DOHH2 (cell line): ENCODE results near the gene EXTL1.

ENCODE experiments used
- H3F3A ChIP-seq: fragments of 200-600 bp; sonication (generic), shearing (Covaris generic); 2 replicates; pipeline ENCODE4 v1.6.0; 2016; ENCODE audit warnings: antibody characterized with exemption, mild to moderate bottlenecking; ENCODE audit not compliant: control insufficient read depth, insufficient read depth
- H3K27ac ChIP-seq: fragments of 200-600 bp; sonication (generic); 2 replicates; pipeline ENCODE4 v1.5.1; 2014; ENCODE audit warnings: low read depth, mild to moderate bottlenecking, low read length, moderate library complexity
- H3K27me3 ChIP-seq: fragments of 200-600 bp; sonication (generic); 2 replicates; pipeline ENCODE4 v1.6.1; 2014; ENCODE audit warnings: mild to moderate bottlenecking, low read length, mixed read lengths; ENCODE audit not compliant: control insufficient read depth
- H3K36me3 ChIP-seq: fragments of 200-600 bp; sonication (generic); 2 replicates; pipeline ENCODE4 v1.6.1; 2014; ENCODE audit warnings: mild to moderate bottlenecking, low read length, moderate library complexity, mixed read lengths; ENCODE audit not compliant: control insufficient read depth
- H3K4me1 ChIP-seq: fragments of 200-600 bp; sonication (generic); 2 replicates; pipeline ENCODE4 v1.6.1; 2014; ENCODE audit warnings: mild to moderate bottlenecking, low read length, mixed read lengths; ENCODE audit not compliant: control insufficient read depth
- H3K4me2 ChIP-seq: fragments of 200-600 bp; sonication (generic); 2 replicates; pipeline ENCODE4 v1.6.0; 2014; ENCODE audit warnings: mild to moderate bottlenecking, low read length, moderate library complexity
- H3K4me3 ChIP-seq: fragments of 200-600 bp; sonication (generic); 2 replicates; pipeline ENCODE4 v1.5.1; 2014; ENCODE audit warnings: mild to moderate bottlenecking, low read length, mixed read lengths
- H3K79me2 ChIP-seq: fragments of 200-600 bp; sonication (generic); 2 replicates; pipeline ENCODE4 v1.6.1; 2014; ENCODE audit warnings: mild to moderate bottlenecking, low read length, mixed read lengths; ENCODE audit not compliant: control insufficient read depth
- H3K9me2 ChIP-seq: fragments of 200-600 bp; sonication (generic); replicated peaks from 2 replicates; pipeline ENCODE4 v1.6.1; 2014; ENCODE audit warnings: mild to moderate bottlenecking, low read length, mixed read lengths; ENCODE audit not compliant: control insufficient read depth
- H3K9me3 ChIP-seq: fragments of 200-600 bp; sonication (generic); 2 replicates; pipeline ENCODE4 v1.6.1; 2014; ENCODE audit warnings: antibody characterized with exemption, low read length, mixed read lengths; ENCODE audit not compliant: control insufficient read depth, insufficient read depth
- H4K20me1 ChIP-seq: fragments of 200-600 bp; sonication (generic); 2 replicates; pipeline ENCODE4 v1.6.0; 2014; ENCODE audit warnings: low read depth, mild to moderate bottlenecking, antibody characterized with exemption, low read length, moderate library complexity; ENCODE audit not compliant: control insufficient read depth, insufficient read depth
- EZH2phosphoT487 ChIP-seq: fragments of 200-600 bp; sonication (generic); IDR thresholded peaks from 2 replicates; pipeline ENCODE4 v1.6.1; 2017; ENCODE audit warnings: borderline replicate concordance, mild to moderate bottlenecking, antibody characterized with exemption, low read length, moderate library complexity, mixed read lengths
- TF ChIP-seq, protein P1 (sequence below): fragments of 200-600 bp; sonication (generic); IDR thresholded peaks from one replicate; pipeline ENCODE4 v1.5.1; 2014; ENCODE audit warnings: antibody characterized with exemption, mild to moderate bottlenecking, low read depth, low read length; ENCODE audit not compliant: poor library complexity, severe bottlenecking

The EXTL1 gene

DNA sequence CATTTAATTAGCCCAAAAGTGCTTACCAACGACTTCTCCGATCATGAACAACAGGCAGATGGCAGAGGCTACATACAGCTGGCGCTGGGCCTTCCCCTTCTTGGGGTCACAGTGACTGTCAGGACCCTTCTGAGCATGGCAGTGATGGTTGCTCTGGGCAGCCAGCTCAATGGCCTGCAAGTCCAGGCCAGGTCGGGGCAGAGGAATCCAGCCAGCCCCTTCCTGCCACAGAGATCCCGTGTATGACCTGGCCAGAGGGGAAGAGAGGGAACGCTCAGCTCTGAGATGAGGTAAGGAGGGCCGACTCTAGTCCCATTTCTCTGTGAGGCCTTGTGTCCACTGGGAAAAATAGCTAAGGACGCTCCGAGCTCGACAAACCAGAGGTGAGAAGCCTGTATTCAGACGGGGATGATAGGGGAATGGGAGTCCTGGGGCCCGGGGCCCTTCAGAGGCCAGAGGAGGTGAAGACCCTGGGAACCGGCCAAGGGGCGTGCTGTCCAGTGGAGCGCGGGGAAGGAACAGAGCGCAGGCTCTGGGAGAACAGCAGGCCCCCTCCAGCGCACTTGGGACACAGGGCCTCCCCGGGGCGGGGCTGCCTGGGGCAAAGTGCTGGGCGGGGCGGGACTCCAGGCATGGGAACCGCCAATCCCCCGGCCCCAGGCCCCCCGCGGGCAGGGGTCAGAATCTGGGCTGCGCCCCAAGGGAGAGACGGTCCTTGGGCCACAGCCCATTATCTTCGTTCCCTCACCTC is 23.6 kb downstream of the EXTL1 start:
- no peaks in the 10 kb centered on the region for H4K20me1 ChIP-seq
- no peaks in the 10 kb centered on the region for H3K9me3 ChIP-seq
- H3K36me3 ChIP-seq: no peaks in the 10 kb centered on the region
- H3K9me2 ChIP-seq: no peaks in the 10 kb centered on the region
- no peaks in the 10 kb centered on the region for H3K4me1 ChIP-seq
- H3F3A ChIP-seq: no peaks in the 10 kb centered on the region
- no peak overlapping the region for H3K4me3 ChIP-seq
- H3K27ac ChIP-seq: no peak overlapping the region
- TF ChIP-seq, protein P1, sequence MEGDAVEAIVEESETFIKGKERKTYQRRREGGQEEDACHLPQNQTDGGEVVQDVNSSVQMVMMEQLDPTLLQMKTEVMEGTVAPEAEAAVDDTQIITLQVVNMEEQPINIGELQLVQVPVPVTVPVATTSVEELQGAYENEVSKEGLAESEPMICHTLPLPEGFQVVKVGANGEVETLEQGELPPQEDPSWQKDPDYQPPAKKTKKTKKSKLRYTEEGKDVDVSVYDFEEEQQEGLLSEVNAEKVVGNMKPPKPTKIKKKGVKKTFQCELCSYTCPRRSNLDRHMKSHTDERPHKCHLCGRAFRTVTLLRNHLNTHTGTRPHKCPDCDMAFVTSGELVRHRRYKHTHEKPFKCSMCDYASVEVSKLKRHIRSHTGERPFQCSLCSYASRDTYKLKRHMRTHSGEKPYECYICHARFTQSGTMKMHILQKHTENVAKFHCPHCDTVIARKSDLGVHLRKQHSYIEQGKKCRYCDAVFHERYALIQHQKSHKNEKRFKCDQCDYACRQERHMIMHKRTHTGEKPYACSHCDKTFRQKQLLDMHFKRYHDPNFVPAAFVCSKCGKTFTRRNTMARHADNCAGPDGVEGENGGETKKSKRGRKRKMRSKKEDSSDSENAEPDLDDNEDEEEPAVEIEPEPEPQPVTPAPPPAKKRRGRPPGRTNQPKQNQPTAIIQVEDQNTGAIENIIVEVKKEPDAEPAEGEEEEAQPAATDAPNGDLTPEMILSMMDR: no peak
- no peak for TF ChIP-seq EZH2phosphoT487
- no peaks in the 10 kb centered on the region for H3K79me2 ChIP-seq
- H3K4me2 ChIP-seq: no peak overlapping the region
- H3K27me3 ChIP-seq: peaks cover 36% of the 10 kb centered on the region

DNA sequence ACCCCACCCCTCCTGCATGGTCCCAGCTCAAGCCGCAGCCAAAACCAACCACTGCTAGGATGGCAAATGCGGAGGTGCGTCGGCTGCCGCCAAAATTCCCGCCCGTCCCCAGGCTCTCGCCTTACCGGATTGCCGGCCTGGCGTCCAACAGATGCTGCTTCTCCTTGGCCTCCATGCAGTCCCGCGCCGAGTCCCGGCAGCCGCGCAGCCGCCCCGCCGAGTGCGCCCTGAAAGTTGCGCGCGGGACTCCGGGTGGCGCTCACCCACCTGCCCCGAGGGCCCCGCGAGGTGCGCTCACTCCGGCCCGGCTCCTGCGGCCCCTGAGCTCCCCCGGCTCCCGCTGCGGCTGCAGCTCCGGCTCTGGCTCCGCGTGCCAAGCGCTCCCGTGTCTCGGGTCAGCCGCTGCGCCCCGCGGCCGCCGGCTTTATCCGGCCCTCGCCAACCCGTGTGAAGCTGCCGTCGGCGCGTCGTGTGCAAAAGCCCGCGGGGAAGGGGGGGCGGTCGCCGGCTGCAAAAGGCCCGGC is 24.2 kb downstream of the EXTL1 start, which contains the start of gene SLC30A2:
Gene SLC30A2, minus strand, starts transcription at position 397 of the 524 bp plus-strand sequence. Its CDS starts 222 bp downstream, at position 175.
- no peaks in the 10 kb centered on the region for H3K79me2 ChIP-seq
- no peaks in the 10 kb centered on the region for H3F3A ChIP-seq
- H3K4me1 ChIP-seq: no peaks in the 10 kb centered on the region
- H4K20me1 ChIP-seq: no peaks in the 10 kb centered on the region
- peaks cover 41% of the 10 kb centered on the region for H3K27me3 ChIP-seq
- no peak within 1 kb of the TSS for H3K4me2 ChIP-seq
- H3K4me3 ChIP-seq: no peak within 1 kb of the TSS
- no peaks in the 10 kb centered on the region for H3K9me2 ChIP-seq
- no peak for TF ChIP-seq EZH2phosphoT487
- TF ChIP-seq, protein P1: no peak
- no peaks in the 10 kb centered on the region for H3K36me3 ChIP-seq
- no peak within 1 kb of the TSS for H3K27ac ChIP-seq
- H3K9me3 ChIP-seq: no peaks in the 10 kb centered on the region

DNA sequence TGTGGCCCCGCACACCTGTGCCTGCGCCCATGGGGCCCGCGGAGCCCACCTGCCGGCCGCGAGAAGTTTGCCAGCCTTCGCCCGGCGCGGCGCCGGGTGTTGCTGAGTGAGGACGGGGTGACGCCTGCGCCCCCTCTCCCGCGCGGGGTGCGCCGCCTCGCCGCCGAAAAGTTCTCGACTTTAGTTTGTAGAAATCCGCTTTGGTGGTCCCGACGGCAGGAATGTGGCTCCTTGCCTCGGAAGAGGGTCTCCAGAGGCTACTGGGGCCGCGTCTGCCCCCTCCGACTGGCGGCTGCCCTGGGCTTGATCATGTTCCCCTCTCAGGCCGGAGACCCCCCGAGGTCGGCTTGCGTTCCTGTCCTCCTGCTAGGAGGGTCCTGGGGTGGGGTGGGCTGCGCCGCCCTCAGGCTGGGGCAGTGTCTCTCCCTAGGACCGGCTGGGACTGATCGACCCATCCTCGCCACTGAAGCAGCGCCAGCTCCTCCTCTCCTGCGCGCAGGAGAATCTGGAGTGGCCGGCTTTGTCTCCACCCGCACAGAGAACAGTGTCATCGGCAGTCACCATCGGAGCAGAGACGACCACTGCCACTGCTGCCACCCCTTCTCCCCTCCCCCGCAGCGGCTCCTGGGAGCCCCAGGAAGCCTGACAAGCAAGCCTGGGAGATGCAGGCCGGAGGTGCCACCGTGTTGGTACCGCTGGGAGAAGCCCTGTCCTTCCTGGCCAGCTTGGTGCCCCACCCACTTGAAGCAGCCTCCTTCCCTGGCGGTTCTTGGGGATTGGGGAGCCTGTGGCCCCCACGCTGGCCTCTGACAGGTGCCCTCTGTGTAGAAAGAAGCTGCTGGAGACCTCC is 24.9 kb downstream of the EXTL1 start:
- Histone ChIP-seq H3K9me3 (no peaks in the 10 kb centered on the region), H3K27me3 (peaks cover 47% of the 10 kb centered on the region), H3K4me2 (no peak overlapping the region), H3K79me2 (no peaks in the 10 kb centered on the region), H3K4me1 (no peaks in the 10 kb centered on the region), H4K20me1 (no peaks in the 10 kb centered on the region), H3K9me2 (no peaks in the 10 kb centered on the region), H3K36me3 (no peaks in the 10 kb centered on the region), H3K27ac (no peak overlapping the region), H3F3A (no peaks in the 10 kb centered on the region), H3K4me3 (no peak overlapping the region)
- no peak for TF ChIP-seq EZH2phosphoT487
- TF ChIP-seq, protein P1: no peak
